Panc1 (cell line): ENCODE results near the gene DNAJC2.

Source experiments
- CTCF ChIP-seq: fragments of 450-650 bp; IDR thresholded peaks from 2 replicates; pipeline ENCODE4 v1.5.1; 2017; ENCODE audit warnings: mild to moderate bottlenecking
- POLR2AphosphoS5 ChIP-seq: IDR thresholded peaks from 2 replicates; pipeline ENCODE4 v1.6.1; 2012; ENCODE audit warnings: mild to moderate bottlenecking, low read depth, low read length, moderate library complexity
- REST ChIP-seq, 2 experiments: IDR thresholded peaks; 2 replicates each; pipeline ENCODE4 v1.6.1; 2011 to 2012; ENCODE audit warnings: low read depth in 2 of 2, control low read depth in 1 of 2, low read length in 1 of 2, mild to moderate bottlenecking in 1 of 2, moderate library complexity in 1 of 2; ENCODE audit not compliant: insufficient read depth in 1 of 2
- SIN3A ChIP-seq: IDR thresholded peaks from 2 replicates; pipeline ENCODE4 v1.6.1; 2012; ENCODE audit warnings: low read depth, mild to moderate bottlenecking, low read length, moderate library complexity, borderline replicate concordance; ENCODE audit not compliant: insufficient read depth

- TF ChIP-seq CTCF: no peak
- TF ChIP-seq POLR2AphosphoS5: no peak
- no peak for TF ChIP-seq SIN3A
- TF ChIP-seq REST (IDR thresholded peaks at IDR 0.05; ENCODE audit: insufficient read depth in 1 of 2, low read depth in 2 of 2, low read length in 1 of 2): no peak
These were observed 36.9 kb downstream of the DNAJC2 start for GRCh38 chr7:103307503-103308231.
